ENCODE measurements around the gene ABCC11.

DNA sequence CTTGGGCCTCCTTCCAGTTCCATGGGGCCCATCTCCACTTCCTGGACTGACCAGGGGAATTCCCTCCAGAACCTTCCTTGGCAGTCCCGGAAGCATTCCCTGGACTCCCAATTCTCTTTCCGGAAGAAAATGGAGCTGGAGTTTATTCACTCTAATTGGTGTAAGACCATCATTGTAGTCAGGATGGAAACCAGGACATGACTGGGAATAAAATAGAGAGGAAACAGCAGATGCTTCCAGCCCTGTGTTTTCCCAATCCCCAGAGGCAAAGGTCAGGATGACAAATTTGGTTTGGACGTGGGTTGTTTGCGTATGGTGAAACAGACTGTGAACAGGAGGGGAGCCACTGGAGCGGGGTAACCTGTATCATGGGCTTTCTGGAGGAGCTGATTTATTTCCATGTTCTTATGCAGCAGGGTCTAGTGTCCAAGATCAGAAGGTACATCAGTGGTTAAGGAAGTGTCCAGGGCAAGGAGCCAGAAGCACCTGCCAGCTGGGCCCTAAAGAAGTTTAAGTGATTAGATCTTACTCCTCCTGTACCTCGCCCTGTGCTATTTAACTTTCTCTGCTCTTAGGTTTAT is 11.7 kb downstream of the ABCC11 start:
- TF ChIP-seq, protein P1, sequence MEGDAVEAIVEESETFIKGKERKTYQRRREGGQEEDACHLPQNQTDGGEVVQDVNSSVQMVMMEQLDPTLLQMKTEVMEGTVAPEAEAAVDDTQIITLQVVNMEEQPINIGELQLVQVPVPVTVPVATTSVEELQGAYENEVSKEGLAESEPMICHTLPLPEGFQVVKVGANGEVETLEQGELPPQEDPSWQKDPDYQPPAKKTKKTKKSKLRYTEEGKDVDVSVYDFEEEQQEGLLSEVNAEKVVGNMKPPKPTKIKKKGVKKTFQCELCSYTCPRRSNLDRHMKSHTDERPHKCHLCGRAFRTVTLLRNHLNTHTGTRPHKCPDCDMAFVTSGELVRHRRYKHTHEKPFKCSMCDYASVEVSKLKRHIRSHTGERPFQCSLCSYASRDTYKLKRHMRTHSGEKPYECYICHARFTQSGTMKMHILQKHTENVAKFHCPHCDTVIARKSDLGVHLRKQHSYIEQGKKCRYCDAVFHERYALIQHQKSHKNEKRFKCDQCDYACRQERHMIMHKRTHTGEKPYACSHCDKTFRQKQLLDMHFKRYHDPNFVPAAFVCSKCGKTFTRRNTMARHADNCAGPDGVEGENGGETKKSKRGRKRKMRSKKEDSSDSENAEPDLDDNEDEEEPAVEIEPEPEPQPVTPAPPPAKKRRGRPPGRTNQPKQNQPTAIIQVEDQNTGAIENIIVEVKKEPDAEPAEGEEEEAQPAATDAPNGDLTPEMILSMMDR (IDR thresholded peaks at IDR 0.05; ENCODE audit: low read depth, low read length): no peak
- no peak for TF ChIP-seq EZH2phosphoT487 (IDR thresholded peaks at IDR 0.05; ENCODE audit: low read depth)

All from OCI-LY3 (cell line).